Measurements from ENCODE around the gene NUP133.

DNA sequence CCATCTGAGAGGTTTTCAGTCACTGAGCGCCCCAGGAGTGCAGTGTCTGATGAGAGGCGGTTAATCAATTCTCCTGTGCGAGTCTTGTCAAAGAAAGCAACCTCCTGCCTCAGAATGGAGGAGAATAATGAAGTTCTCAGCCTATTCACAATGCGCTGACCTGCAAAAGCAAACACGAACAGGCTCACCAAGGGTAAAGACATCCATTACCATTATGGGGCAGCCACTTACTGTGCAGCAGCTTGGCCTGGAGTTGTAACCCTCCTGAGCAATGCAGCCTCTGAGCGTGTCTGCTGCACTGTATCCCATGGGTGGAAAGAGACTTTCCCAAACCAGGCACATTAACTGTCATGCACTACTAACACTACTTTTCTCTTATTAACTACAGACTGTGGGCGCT, 39.4 kb upstream of the NUP133 start:
- no peak for TF ChIP-seq POLR2A (IDR thresholded peaks at IDR 0.05)
- TF ChIP-seq, protein P1, sequence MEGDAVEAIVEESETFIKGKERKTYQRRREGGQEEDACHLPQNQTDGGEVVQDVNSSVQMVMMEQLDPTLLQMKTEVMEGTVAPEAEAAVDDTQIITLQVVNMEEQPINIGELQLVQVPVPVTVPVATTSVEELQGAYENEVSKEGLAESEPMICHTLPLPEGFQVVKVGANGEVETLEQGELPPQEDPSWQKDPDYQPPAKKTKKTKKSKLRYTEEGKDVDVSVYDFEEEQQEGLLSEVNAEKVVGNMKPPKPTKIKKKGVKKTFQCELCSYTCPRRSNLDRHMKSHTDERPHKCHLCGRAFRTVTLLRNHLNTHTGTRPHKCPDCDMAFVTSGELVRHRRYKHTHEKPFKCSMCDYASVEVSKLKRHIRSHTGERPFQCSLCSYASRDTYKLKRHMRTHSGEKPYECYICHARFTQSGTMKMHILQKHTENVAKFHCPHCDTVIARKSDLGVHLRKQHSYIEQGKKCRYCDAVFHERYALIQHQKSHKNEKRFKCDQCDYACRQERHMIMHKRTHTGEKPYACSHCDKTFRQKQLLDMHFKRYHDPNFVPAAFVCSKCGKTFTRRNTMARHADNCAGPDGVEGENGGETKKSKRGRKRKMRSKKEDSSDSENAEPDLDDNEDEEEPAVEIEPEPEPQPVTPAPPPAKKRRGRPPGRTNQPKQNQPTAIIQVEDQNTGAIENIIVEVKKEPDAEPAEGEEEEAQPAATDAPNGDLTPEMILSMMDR (IDR thresholded peaks at IDR 0.05): no peak
